ENCODE measurements around the gene UMODL1.

The UMODL1 gene

DNA sequence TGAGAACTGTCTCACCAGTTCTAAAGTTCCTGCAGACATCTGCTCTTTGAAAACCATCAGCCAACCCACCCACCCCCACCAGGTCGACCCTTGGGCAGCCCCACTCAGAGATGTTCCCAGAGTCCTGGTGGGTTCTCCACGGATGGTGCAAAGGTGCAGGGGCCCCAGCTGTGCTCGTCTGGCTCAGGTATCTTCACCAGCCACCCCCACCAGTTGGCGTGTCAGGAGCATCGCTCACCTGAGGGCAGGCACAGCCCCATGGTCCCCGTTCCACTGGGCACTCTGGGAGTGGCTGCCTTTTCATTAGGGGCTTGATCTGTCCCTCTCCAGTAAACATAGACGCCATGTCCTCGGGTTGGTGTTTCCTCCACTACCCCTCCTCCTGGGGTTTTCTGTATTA is 70.5 kb downstream of the UMODL1 start:
- DNase-seq: no peak

DNA sequence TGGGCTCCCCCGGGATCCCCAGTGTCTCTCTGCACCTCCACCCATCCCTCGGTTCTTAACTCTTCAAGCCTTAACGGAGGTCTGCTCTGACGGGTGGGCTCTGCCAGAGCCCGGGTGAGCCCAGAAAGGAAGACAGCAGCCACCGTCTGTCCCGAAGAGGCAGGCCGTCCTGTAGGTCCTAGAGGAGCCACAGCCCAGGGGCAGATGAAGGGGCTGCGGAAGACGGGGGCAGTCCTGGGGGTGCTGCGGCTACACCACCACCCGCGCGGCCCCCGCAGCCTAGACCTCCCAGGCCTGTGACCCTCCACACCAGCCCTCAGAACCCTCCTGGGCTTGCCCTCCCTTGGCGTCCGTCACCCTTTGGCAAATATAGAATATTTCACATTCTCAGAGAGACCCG is 71.0 kb downstream of the UMODL1 start:
- DNase-seq: no peak

DNA sequence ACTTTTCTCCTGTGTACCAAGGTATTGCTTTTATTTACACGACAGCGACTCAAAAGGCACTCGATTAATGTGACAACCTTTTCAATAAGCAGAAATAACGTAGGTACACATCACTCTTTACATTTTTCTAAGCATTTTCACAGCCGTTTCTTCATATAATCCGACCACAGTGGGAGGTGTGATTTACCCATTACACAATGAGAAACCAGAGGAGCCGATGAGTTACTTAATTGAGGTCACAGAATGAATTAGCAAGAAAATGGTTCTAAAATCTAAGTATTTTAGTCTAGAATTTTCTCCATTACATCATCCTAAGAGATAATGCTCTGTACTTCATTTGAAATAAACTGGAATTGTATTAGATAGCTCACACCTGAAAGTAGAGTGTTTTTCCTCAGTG is 71.5 kb downstream of the UMODL1 start:
- DNase-seq: no peak

DNA sequence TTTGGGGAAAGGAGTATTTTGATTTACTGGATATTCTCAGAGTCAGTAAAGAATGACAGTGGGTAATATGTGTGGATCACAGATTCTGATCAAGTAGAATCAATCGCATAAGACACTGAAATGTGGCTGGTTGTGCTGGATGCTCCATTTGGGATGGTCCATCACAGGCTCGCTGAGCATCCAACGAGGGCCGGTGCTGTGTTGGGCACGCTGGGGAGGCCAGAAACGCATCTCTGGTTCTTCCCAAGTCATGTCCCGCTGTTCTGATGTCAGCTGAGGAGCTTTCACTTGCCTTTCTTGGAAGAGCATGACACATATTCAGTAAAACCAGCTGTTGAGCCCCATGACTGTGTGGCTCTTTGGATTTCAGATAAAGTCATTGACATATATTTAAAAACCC is 72.0 kb downstream of the UMODL1 start:
- no peak for DNase-seq

DNA sequence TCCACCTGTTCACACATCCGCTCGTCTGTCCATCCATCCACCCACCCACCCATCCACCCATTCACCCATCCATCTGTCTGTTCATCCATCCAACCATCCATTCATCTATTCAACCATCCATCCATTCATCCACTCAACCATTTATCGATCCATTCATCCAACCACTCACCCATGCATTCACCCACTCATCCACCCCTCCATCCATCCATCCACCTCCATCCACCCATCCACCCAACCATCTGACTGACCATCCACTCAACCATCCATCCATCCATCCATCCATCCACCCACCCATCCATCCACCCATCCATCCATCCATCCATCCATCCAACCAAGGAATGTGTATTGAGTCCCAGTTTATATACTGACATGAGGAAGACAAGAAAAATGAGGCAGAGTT is 73.1 kb downstream of the UMODL1 start:
- DNase-seq: no peak

DNA sequence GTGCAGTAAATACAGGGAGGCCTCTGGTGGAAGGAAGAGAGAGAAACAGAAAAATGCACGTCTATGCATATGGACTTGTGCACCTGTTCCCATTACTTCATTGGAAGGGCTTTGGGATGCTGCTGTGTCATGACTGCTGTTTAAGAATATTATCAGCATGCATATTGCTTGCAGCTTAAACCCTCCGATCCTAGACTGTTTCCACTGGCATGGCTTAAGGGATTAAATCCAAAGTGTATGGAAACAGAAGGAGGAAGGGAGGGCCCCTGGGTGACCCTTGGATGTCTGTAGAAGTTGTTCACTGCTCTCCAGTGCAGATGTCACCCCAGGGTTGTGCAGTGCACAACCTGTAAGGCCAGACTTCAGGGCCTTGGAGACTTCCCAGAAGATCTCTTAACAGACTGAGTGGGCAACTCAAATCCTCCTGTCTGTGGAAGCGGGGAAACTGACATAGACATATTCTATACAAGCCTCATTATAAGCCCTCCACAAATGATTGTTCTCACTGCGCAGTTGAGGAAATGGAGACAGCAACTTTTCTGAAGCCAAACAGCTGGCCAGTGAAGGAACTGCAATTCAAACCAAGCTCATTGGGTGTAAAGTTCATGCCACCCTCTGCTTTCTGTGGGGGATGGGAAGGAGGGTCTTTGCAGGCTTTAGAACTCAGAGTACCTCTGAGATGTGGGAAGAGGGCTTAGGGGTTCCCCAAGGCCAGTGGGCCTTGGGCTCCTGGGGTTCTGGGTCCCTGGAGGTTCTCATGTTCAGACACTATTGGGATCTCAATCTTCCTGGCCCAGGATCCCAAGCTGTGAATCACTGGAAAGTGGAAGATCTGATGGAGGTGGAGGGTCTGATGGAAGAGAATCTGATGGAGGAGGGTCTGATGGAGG is 73.8 kb downstream of the UMODL1 start:
- no peak for DNase-seq

DNA sequence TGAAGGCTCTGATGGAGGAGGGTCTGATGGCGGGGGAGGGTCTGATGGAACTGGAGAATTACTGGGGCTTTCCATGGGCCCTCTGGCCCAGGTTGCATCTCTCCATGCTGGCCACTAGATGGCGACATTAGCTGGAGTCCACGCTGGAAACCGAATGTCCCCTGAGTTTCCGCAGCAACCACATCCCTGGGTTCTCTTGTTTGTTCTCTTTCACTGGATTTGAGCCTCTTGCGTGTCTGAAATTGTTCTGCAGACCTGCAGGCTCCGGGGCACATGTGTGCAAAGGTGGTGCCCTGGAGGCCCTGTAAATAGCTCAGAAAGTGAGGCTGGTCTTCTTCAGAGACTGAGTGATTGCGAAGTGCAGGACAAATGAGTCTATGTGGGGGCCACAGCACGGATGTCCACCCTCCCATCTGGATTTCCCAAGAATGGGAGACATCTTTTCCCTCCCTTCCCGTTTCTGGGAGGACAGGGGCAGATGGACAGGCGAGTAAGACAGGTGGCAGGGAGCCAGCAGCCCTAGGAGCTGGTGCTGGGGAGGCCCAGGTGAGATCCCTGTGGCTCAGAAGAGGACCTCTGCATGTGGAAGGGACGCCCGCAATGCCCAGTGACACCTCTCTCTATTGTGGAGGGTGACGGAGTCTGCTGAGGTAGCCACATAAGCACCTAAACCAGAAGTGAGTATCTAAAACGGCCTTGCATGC is 74.6 kb downstream of the UMODL1 start:
- DNase-seq: peak; percentile 79

DNA sequence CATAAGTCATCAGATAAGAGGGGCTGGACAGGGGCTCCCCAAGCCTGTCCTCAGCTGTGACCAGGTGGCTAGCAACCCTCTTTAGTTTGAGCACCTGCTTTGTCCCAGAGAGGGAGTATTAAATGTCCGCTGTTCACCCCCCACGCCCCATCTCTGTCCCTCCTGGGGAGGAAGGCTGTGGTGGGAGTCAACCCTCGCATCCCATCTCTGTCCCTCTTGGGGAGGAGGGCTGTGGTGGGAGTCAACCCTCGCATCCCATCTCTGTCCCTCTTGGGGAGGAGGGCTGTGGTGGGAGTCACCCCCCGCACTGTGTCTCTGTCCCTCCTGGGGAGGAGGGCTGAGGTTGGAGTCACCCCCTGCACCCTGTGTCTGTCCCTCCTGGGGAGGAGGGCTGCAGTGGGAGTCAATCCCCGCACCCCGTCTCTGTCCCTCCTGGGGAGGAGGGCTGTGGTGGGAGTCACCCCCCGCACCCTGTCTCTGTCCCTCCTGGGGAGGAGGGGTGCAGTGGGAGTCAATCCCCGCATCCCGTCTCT is 75.2 kb downstream of the UMODL1 start:
- no peak for DNase-seq

DNA sequence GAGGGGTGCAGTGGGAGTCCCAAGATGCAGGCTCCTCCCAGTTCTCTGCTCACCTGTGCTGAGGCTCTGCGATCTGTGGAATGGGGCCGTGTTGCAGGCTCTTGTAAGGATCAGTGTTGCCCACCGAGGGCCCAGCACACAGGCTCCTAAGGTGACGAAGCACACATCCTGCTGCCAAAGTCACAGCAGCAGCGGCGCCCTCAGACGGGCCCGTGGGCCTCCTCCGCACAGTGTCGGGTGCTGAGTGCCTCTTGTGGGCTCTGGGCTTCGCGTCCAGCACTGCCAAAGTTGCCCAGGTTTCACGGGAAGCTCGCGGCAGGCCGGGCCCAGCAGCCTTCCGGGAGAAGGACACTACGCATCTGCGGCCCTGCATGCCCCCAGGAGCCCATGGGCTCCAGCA is 75.7 kb downstream of the UMODL1 start:
- no peak for DNase-seq

DNA sequence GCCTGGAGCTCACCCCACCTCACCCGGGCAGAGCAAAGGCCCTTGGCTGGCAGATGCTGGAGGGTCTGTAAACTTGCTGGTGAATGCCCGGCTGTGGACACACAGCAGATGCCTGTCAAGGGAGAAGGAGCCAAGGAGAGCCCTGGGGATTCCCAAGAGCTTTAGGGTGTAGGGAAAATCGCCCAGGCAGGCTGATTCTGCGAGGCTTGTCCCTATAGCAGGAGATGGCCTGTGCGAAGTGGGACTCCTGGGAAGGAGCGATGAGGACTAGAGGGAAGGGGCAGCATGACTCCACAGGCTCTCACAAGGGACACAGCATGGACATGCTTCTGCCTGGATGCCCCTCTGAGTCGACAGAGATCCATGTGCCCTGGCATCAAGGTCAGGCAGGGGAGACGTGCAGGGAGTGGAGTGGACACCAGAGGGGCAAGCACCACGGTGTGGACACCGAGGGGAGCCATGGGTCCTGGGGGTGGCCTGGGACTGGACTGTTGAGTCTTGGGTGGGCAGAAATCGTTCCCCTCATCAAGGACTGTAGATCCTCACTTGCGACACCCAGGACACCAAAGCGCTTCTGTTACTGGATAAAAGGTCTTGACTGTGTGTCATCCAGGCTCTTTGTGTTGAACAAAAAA is 76.4 kb downstream of the UMODL1 start:
- no peak for DNase-seq

DNA sequence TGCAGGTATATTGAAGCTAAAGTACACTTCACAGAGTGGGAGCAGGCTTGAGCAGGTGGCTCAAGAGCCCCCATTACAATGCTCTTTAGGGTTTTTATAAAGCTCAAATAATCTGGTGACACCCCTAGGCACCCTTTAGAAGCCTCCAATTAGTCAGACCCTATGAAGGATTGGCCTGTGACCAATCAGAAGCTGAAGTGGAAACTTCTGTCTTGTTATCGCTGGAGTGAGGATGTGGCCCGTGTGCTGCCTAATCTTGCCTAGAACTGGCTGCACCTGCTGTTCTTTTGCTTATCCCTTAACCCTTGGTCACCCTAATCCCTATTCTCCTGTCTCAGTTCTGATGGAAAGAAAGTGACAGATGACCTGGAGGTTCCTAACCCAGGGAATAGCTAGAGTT is 77.0 kb downstream of the UMODL1 start:
- DNase-seq: no peak

DNA sequence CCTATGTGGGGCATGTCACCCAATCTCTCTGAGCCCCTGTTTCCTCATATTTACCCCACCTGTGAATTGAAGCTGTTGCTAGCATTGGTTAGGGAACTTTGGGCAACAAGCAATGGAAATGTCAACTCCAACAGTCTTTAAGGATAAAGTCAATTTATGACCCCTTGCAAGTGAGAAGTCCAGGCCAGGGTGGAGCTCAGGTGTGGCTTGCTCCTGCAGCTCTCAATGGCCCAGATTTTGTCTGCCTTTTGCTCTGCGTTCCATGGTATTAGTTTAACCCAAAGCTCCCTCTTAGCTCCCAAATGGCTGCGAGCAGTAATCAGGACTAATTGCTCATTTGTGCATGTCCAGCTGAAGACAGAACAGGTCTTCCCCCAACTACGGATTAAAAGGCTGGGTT is 77.5 kb downstream of the UMODL1 start:
- no peak for DNase-seq

DNA sequence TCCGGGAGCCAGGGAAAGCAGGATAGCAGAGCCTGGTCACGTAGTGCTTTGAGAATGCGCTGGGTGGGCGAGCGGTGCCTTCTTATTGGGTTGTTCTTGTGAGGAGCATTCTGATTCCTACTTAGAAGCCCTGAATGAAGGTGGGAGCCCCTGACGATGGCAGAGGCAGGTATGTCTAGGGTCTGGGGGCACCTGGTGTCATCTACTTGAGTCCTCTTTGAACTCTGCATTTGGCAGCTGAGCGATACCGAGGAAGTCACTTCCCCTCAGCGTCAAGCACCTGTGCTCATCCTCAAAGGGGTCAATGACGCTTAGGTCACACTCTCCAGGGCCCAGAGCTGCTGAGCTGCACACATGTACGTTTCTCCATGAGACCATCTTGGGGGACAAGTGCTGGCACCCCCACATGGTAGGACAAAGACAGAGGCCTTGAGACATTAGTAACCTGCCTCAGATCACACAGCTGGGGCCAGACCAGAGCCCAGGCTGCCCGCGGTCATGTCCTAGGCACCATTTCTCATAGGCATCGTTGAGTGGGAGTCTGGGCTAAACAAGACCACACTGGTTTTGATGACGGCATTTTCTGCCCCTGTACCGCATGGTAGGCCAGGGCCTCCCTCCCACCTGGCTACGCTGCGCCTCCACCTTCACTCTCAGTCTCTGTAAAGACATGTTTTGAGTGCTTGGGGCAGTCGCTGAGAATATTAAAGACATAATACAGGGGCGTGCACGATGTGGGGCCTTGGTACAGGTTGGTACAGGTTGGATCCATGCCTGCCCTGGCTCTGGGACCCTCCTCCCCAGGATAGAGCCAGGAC is 78.7 kb downstream of the UMODL1 start:
- DNase-seq: no peak

DNA sequence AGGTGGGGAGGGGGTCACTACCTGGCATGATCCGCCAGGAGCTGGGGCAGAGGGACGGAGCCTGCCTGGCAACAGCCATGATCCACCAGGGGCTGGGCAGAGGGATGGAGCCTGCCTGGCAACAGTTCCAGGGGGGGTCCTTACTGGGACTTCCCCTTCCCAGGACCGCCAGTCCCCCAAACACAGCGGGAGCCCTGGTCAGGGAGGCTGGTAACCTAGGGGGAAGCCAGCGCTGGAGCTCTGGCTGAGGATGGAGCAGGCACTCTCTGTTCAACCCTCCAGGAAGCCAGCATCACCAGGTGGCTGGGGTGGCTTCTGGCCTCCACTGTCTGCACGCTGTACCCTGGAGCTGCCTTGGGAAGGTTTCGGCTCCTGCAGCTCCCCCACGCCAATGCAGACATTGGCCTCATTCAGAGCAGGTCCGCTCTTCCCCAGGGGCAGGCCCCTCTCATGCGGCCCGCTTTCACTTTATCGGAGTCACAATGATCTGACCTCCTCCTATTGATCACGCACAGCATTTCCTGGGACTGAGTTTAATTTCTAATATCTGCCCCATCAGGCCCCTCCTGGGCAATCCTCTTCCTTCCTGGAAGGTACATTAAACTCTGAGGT is 79.5 kb downstream of the UMODL1 start:
- DNase-seq: no peak

DNA sequence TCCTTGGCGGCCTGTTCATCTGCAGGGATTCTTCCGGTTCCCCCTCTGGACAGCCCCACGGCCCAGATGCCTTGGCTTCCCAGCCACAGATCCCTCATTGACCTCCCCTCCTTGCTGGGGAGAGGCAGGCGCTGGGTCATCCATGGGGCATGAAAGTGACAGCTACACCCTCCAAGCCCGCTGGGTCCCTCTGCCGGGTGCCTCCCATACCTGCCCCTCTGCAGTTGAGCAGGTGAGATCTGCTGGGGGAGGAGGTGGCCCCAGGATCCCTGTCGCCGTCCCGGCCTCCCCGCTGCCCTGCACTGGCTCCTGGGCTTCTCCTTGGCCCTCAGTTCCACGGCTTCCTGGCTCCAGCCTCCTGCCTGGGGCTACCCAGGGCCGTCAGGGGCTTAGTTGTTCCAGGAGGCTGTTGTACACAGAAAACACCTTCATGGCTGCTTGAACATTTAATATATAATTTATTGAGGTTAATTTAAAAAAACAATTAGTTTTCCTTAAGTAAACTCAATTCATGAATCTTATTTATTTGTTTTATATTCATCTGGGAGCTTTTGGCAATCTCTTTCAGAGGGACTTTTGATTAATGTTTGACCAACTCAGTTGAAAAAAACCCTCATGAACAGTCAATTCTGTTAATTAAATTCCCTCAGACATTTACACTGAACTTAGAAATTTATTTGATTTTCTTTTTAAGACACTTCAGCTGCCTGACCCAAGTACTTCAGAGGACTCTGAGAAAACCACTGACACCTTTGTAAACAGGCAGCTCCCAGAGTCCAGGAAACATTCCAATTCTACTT is 80.2 kb downstream of the UMODL1 start:
- no peak for DNase-seq

DNA sequence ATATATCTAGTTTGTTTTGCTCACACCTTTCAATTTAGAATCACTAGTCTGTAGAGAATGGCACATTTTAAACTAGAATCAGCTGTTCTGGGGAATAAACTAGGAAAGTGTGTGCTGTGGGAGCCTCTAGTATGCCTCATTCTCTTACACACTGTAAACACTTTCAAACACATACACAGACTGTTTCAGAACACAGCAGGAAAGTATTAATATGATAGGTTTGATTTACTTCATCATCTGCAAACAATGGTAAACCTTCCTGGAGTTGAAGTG is 80.8 kb downstream of the UMODL1 start:
- no peak for DNase-seq

DNA sequence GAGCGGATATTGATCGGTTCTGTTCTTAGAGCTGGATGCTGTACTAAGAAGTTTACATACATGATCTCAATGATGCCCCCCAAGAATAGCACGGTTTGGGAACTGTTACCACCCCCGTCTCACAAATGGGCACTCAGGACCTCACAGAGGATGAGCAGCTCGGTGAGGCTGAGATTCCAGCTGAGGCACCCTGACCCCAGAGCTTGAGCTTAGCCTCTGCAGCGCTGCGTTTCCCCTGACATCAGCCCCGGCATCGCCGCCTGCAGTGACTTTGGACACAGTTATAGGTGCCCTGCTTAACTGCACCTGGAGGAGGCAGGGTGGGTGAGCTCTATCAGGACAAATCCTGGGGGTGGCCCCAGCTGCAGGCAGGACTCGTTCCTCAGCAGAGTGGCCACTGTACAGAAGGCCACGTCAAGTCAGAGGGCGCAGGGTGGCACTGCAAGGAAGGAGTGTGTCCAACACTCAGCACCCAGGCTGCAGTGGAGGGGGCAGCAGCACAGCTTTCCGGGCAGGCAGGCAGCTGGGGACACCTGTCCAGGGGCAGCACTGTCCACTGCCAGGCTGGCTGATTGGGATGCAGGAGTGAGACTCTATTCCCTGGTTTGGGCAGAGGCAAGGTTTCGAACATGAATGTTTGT is 82.0 kb downstream of the UMODL1 start:
- no peak for DNase-seq

DNA sequence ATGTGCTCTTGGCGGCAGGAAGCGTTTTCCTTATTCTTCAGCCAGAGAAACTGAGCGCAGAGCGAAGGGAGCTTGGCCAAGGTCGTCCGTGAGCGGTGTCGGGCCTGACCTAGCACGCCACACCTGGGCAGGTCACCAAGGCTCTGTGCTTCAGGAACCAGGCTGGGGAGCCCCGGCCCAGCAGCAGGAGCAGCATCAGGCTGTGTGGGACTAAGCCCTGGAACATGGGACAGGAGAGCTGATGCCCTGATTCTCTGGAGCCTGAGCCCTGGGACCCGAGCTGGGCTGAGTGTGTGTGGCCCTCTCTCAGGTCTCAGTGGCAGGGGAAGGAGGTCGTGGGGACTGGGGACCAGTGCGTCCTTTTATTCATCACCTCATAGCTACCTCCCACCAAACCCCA is 82.6 kb downstream of the UMODL1 start:
- no peak for DNase-seq

DNA sequence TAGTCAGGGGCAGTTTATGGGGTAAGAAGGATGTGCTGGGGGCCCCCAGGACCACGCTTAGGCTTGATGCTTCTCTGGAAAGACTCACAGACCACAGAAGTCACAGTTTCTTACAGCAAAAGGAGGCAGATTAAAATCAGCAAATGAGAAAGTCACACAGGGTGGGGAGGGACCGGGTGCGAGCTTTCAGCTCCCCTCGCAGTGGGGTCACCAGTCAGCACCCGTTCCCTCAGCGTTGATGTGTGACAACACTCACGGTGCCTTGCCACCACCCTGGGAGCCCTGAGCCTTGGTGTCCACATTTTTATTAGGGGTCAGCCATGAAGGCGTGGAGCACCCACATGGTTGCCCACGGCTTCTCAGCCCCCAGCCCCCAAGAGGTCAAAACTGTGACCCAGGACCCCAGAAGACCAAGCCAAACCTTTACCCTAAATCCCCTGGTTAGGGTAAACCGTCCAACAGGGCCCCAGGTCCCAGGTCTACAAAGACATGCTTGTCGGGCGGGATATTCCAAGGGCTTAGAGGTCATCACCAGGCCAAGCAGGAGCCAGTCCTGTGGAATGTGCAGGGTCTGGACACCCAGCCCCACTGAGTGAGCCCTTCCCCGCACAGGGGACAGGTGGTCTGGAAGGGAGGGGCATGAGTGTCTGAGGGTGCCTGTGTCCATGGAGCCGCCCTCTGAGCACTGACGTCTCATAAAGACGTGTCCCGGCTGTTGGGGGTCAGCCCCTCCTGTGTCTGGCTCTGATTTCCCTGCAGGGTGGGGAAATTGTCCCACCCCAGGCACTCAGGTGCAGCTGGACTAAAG is 83.3 kb downstream of the UMODL1 start:
- DNase-seq: no peak

Measured in NCI-H1092 treated with DMSO at 0.1 percent for 48 hours (cell line).